ENCODE data around the gene ZNF576. TPM values are rescaled to one million over a fixed set of nuclear protein-coding genes. Genes with fewer than 3 reads are reported as not detected.

The ZNF576 gene
- total and polyA plus RNA-seq, 2 of the 4 experiments (the other 2 are of a cell fraction) = 13.8 to 19.5 TPM

DNA sequence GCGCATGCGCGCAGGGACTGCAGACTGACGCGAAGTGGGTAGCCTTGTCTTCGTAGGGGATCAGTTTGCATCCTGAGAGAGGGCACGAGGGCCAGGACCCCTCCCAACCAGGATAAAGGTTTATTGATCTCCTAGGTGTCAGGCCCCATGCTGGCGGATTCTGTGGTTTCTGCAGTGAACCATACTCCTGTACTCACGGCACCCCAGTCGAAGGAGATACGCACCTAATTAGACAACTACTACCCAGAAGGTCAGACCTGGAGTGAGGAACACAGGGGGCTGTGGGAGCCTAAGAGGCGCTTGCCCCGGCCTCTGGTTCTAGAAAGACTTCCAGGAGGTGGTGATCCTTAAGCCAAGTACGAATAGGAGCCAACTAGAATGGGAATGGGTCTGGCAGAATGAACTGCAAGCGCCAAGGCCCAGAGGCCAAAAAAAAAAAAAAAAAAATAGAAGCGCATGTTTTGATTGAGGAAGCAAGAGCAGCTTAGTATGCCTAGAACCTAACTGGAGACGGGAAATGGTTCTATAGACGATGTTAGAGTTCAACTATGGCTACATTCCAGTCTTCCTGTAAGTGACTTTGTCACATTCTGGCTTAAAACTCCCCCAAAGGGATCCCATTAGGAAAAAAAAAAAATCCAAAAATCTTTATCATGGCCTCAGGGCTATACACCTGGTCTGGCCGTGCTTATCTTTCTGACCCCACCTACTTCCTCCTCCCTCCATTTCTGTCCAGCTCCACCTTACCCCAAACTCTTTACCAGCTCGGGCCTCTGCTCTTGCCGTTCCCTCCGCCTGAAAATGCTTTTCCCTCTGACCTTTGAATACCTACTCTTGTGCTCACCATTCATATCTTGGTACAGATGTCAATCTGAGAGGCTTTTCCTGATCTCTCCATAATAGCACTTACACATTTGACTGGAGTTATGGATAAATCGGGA is 23.9 kb downstream of the ZNF576 start:
- no peak for ATAC-seq (ENCODE audit: low read depth)
- CTCF ChIA-PET = no interaction called here
- 16% methylated on average over 7 of the region's 23 CpGs; no CpG with 5 or more reads in 1 of the 2 experiments for WGBS, 2 experiments (ENCODE audit: extremely low coverage in 2 of 2, insufficient read length in 1 of 2)
- peak overlapping the region; percentile 61 for H3K9ac ChIP-seq (ENCODE audit: low read depth, low read length)
- H4K91ac ChIP-seq (ENCODE audit: insufficient read depth, low read depth, low read length) = peak overlapping the region; percentile 49; the same call in 1 of the 2 replicates
- H3K56ac ChIP-seq (ENCODE audit: extremely low read depth, insufficient read depth, low read length) = peak overlapping the region; percentile 29; the same call in 1 of the 2 replicates
- no peak for TF ChIP-seq POLR2A (IDR thresholded peaks at IDR 0.05; ENCODE audit: low read depth, low read length)
- no peak for TF ChIP-seq RAD21 (IDR thresholded peaks at IDR 0.05; ENCODE audit: low read length)
- no peak for TF ChIP-seq CHD1 (IDR thresholded peaks at IDR 0.05; ENCODE audit: low read depth, low read length)
- TF ChIP-seq FOS (IDR thresholded peaks at IDR 0.05; ENCODE audit: low read depth, low read length) = no peak
- TF ChIP-seq, protein P1, sequence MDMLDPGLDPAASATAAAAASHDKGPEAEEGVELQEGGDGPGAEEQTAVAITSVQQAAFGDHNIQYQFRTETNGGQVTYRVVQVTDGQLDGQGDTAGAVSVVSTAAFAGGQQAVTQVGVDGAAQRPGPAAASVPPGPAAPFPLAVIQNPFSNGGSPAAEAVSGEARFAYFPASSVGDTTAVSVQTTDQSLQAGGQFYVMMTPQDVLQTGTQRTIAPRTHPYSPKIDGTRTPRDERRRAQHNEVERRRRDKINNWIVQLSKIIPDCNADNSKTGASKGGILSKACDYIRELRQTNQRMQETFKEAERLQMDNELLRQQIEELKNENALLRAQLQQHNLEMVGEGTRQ (IDR thresholded peaks at IDR 0.05; ENCODE audit: low read depth, low read length) = no peak
- TF ChIP-seq, protein P2, sequence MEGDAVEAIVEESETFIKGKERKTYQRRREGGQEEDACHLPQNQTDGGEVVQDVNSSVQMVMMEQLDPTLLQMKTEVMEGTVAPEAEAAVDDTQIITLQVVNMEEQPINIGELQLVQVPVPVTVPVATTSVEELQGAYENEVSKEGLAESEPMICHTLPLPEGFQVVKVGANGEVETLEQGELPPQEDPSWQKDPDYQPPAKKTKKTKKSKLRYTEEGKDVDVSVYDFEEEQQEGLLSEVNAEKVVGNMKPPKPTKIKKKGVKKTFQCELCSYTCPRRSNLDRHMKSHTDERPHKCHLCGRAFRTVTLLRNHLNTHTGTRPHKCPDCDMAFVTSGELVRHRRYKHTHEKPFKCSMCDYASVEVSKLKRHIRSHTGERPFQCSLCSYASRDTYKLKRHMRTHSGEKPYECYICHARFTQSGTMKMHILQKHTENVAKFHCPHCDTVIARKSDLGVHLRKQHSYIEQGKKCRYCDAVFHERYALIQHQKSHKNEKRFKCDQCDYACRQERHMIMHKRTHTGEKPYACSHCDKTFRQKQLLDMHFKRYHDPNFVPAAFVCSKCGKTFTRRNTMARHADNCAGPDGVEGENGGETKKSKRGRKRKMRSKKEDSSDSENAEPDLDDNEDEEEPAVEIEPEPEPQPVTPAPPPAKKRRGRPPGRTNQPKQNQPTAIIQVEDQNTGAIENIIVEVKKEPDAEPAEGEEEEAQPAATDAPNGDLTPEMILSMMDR (conservative IDR thresholded peaks at IDR 0.05; ENCODE audit: low read depth, low read length) = no peak
- TF ChIP-seq, protein P3, sequence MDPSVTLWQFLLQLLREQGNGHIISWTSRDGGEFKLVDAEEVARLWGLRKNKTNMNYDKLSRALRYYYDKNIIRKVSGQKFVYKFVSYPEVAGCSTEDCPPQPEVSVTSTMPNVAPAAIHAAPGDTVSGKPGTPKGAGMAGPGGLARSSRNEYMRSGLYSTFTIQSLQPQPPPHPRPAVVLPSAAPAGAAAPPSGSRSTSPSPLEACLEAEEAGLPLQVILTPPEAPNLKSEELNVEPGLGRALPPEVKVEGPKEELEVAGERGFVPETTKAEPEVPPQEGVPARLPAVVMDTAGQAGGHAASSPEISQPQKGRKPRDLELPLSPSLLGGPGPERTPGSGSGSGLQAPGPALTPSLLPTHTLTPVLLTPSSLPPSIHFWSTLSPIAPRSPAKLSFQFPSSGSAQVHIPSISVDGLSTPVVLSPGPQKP (IDR thresholded peaks at IDR 0.05; ENCODE audit: borderline replicate concordance, low read depth, low read length) = no peak
- TF ChIP-seq MXI1 (IDR thresholded peaks at IDR 0.05; ENCODE audit: borderline replicate concordance, low read depth, low read length) = no peak
- no peak for TF ChIP-seq MAZ (IDR thresholded peaks at IDR 0.05; ENCODE audit: borderline replicate concordance, low read depth, low read length)
- TF ChIP-seq BHLHE40 (IDR thresholded peaks at IDR 0.05; ENCODE audit: low read depth, low read length) = no peak
- TF ChIP-seq MAFK (IDR thresholded peaks at IDR 0.05; ENCODE audit: low read depth, low read length) = no peak
- no peak for TF ChIP-seq CEBPB (IDR thresholded peaks at IDR 0.05; ENCODE audit: low read depth, low read length)
- peak overlapping the region; percentile 77 for H2AK9ac ChIP-seq (replicated peaks; ENCODE audit: low read depth, low read length, poor library complexity)
- intact Hi-C loops (cut with micrococcal nuclease) (no loop called here), dilution Hi-C loops (cut with HindIII; ENCODE audit: low sequenced_read_pairs, unreplicated experiment) (no loop called here), in situ Hi-C loops (cut with MboI; ENCODE audit: low sequenced_read_pairs) (no loop called here)
- no peaks in the 10 kb centered on the region for H3K9me3 ChIP-seq (ENCODE audit: control insufficient read depth, insufficient read depth, low read length)
- peak overlapping the region; percentile 10 for H2BK5ac ChIP-seq (ENCODE audit: low read depth, low read length, poor library complexity, severe bottlenecking)
- BruUV-seq (replicated peaks) = no TSS peak
- no peak overlapping the region for H2BK120ac ChIP-seq (ENCODE audit: low read depth, low read length)
- H2AFZ ChIP-seq (replicated peaks; ENCODE audit: low read length, poor library complexity) = peak overlapping the region; percentile 99
- H3K4me1 ChIP-seq (ENCODE audit: control insufficient read depth, insufficient read depth, low read length) = peaks cover 6% of the 10 kb centered on the region
- no peak overlapping the region for H2BK15ac ChIP-seq (ENCODE audit: low read depth, low read length)
- peaks cover 7% of the 10 kb centered on the region for H3K9me1 ChIP-seq (ENCODE audit: insufficient read depth, low read length)
- peak overlapping the region; percentile 18; the same call in 1 of the 2 replicates for H2AK5ac ChIP-seq (ENCODE audit: low read depth, low read length)
- H3K79me1 ChIP-seq (ENCODE audit: low read depth in 1 of 2, low read length in 2 of 2) = peaks cover 32 to 48% of the 10 kb centered on the region in 2 experiments
- H3K27ac ChIP-seq (ENCODE audit: insufficient read depth, low read length) = peak overlapping the region; percentile 77
- H2BK20ac ChIP-seq (ENCODE audit: low read depth, low read length) = no peak overlapping the region
- H4K8ac ChIP-seq (ENCODE audit: low read depth in 2 of 2, low read length in 2 of 2) = peak overlapping the region; percentile 99
- no peaks in the 10 kb centered on the region for H3K27me3 ChIP-seq (ENCODE audit: control insufficient read depth, insufficient read depth, low read length)
- peak overlapping the region; percentile 81 for H4K5ac ChIP-seq (ENCODE audit: low read depth, low read length)
- H4K20me1 ChIP-seq (ENCODE audit: insufficient read depth, low read length) = no peaks in the 10 kb centered on the region
- H3K36me3 ChIP-seq (ENCODE audit: control insufficient read depth, insufficient read depth, low read length) = no peaks in the 10 kb centered on the region
- peak overlapping the region; percentile 66 for H3K4me3 ChIP-seq (ENCODE audit: insufficient read depth, low read depth, low read length)
- H3K4ac ChIP-seq (ENCODE audit: low read depth, low read length) = peak overlapping the region; percentile 60
- peak overlapping the region; percentile 97 for H3K4me2 ChIP-seq (ENCODE audit: low read depth, low read length)
- no peak overlapping the region for H3K18ac ChIP-seq (ENCODE audit: low read depth, low read length)
- H3K23ac ChIP-seq (ENCODE audit: low read depth, low read length) = no peak overlapping the region; the same call in 1 of the 2 replicates
- POLR2A ChIA-PET (ENCODE audit: unreplicated experiment) = no interaction called here
- peak overlapping the region; percentile 81 for H3K14ac ChIP-seq (replicated peaks; ENCODE audit: low read depth, low read length)
- no peak for DNase-seq

Measured in IMR-90 (cell line).